Measurements from ENCODE around the gene EEF1AKMT2. TPM values are rescaled to one million over a fixed set of nuclear protein-coding genes. Genes with fewer than 3 reads are reported as not detected.
A peak's percentile ranks its signal among the peaks of the same experiment; 100 is the strongest.

The EEF1AKMT2 gene
- total RNA-seq, 4 donors from 2014 or later = 9.5 to 23.3 (median 18.5) TPM

DNA sequence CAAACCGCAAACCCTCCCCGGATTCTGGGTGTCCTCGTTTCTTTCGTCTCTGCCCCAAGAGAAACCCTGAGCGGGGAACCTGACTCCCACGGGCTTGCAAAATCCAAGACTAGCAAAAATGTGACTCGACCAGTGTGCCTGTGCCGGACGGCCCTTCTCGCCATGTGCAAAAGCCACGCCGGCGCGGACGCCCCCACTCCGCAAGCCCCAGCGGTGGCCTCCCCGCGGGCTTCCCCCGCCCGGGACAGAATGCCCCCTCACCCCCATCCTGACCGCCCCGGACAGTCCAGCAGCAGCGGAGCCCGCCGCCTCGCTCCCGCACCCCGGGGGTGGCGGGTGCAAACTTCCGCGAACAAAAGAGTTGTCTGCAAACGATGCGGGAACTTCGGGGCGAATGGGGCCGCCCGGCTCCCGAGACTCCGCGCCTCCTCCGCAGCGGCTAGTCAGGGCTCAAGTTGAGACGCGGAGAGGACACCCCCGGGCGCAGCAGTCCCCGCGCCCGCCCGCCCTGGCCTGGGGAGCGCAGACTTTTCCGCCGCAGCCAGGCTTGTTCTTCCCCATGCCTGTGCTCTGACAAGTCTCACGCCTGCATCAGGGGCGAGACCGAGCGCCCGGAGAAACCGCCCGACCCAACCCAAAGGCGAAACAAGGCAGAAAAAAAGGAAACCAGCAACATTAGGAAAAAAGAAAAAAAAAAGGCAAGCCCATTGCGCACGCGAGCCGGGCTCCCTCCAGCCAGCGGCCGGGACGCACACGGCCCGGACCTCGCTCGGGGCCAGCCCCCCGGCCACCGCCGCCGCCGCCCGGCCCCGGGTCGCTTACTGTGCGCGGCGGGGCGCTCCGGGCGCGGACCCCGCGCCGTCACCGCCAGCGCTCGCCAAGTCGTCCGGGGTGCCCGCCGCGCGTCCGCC is 48.2 kb downstream of the EEF1AKMT2 start:
- peak overlapping the region; percentile 70 to 84 (median 80) for H3K4me3 ChIP-seq
- no peaks in the 10 kb centered on the region for H3K27me3 ChIP-seq
- no peaks in the 10 kb centered on the region for H3K36me3 ChIP-seq
- H3K4me1 ChIP-seq = peaks cover 0 to 61% (median 29%) of the 10 kb centered on the region in 4 donors
- H3K27ac ChIP-seq = peak overlapping the region; percentile 86 to 95 (median 92)
- peak in 2 of 3 donors; percentile 71 to 74 for DNase-seq
- no peak for TF ChIP-seq POLR2A (IDR thresholded peaks at IDR 0.05)
- TF ChIP-seq, protein P1, sequence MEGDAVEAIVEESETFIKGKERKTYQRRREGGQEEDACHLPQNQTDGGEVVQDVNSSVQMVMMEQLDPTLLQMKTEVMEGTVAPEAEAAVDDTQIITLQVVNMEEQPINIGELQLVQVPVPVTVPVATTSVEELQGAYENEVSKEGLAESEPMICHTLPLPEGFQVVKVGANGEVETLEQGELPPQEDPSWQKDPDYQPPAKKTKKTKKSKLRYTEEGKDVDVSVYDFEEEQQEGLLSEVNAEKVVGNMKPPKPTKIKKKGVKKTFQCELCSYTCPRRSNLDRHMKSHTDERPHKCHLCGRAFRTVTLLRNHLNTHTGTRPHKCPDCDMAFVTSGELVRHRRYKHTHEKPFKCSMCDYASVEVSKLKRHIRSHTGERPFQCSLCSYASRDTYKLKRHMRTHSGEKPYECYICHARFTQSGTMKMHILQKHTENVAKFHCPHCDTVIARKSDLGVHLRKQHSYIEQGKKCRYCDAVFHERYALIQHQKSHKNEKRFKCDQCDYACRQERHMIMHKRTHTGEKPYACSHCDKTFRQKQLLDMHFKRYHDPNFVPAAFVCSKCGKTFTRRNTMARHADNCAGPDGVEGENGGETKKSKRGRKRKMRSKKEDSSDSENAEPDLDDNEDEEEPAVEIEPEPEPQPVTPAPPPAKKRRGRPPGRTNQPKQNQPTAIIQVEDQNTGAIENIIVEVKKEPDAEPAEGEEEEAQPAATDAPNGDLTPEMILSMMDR (IDR thresholded peaks at IDR 0.05) = no peak
- H3K9me3 ChIP-seq = no peaks in the 10 kb centered on the region

- Histone ChIP-seq H3K36me3 (no peaks in the 10 kb centered on the region), H3K4me3 (peak overlapping the region; percentile 70 to 84 (median 80)), H3K4me1 (peaks cover 8 to 66% (median 34%) of the 10 kb centered on the region in 4 donors), H3K27ac (peak overlapping the region; percentile 86 to 95 (median 92)), H3K27me3 (no peaks in the 10 kb centered on the region), H3K9me3 (no peaks in the 10 kb centered on the region)
- TF ChIP-seq, protein P1 (IDR thresholded peaks at IDR 0.05) = peak in 3 of 6 experiments; percentile 17 to 34 (median 25)
- TF ChIP-seq POLR2A (IDR thresholded peaks at IDR 0.05) = no peak
- peak in 2 of 3 donors; percentile 57 to 66 for DNase-seq
These were observed 49.1 kb downstream of the EEF1AKMT2 start for GRCh38 chr10:124742413-124743190.

GRCh38 chr10:124741922-124742412 is 49.7 kb downstream of the EEF1AKMT2 start:
- Histone ChIP-seq H3K9me3 (no peaks in the 10 kb centered on the region), H3K4me1 (peaks cover 13 to 72% (median 37%) of the 10 kb centered on the region in 4 donors), H3K4me3 (peak overlapping the region; percentile 70 to 84 (median 80)), H3K27ac (peak overlapping the region; percentile 86 to 95 (median 92)), H3K27me3 (no peaks in the 10 kb centered on the region), H3K36me3 (no peaks in the 10 kb centered on the region)
- peak in 2 of 3 donors; percentile 68 to 76 for DNase-seq
- TF ChIP-seq POLR2A (IDR thresholded peaks at IDR 0.05) = no peak
- TF ChIP-seq, protein P1 (IDR thresholded peaks at IDR 0.05) = no peak

DNA sequence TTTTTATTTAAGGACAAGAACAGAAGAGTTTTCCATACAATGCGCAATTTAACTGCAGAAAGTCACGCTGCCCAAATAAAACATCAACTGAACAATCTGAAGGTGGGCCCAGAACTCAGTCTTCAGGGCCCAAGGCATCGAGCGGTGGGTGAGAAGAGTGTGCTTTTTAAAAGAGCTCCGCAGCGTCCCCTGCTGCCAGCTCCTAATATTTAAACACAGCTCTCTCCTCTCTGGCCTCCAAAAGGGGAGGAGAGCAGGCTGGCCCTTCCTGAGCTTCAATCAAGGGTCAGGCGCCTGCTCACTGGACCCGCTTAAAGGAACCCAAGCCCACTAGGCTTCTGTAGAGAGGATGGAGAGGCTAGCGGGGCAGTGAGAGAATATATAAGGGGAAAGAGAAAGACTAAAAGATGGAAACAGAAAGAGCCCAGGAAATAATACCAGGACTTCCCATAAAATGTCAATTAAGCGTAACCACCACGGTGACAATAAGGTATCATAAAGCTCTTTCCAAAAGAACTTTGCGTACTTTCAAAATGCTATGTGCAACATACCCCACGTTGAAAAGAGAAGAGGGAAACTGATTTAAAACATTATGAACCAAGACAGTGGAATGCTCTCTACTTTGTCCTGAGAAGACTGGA is 50.3 kb downstream of the EEF1AKMT2 start:
- TF ChIP-seq, protein P1 (IDR thresholded peaks at IDR 0.05) = peak; percentile 81 to 96 (median 94)
- peak in 1 of 2 donors; percentile 37 for TF ChIP-seq POLR2A (IDR thresholded peaks at IDR 0.05)
- H3K27ac ChIP-seq = peak overlapping the region; percentile 86 to 95 (median 92)
- peak overlapping the region in 3 of 4 donors; percentile 24 to 84 (median 70) for H3K4me3 ChIP-seq
- DNase-seq = peak; percentile 89 to 96 (median 89)
- no peaks in the 10 kb centered on the region for H3K9me3 ChIP-seq
- no peaks in the 10 kb centered on the region for H3K36me3 ChIP-seq
- no peaks in the 10 kb centered on the region for H3K27me3 ChIP-seq
- H3K4me1 ChIP-seq = peaks cover 17 to 76% (median 40%) of the 10 kb centered on the region in 4 donors

All from Peyer's patch (tissue), 4 donors.